ENCODE data around the gene CTTNBP2.

Gene CTTNBP2

GRCh38 chr7:117835016-117835664 lies 38.1 kb downstream of the CTTNBP2 start:
- CTCF ChIA-PET = no interaction called here
- POLR2A ChIA-PET = no interaction called here

GRCh38 chr7:117830422-117830954 lies 42.8 kb downstream of the CTTNBP2 start:
- ChIA-PET POLR2A (no interaction called here), CTCF (interaction anchor here (1.1 to 1.3 kb wide), 2 partner anchors 8 to 21 kb away, joined by 3 to 4 read pairs; no protein-coding TSS in a partner anchor)
- no peak for DNase-seq (ENCODE audit: extremely low spot score)

More at GRCh38 chr7:117835016-117835664, 38.1 kb downstream of the CTTNBP2 start:
- DNase-seq (ENCODE audit: extremely low spot score) = no peak
- TF ChIP-seq CTCF (IDR thresholded peaks at IDR 0.05; ENCODE audit: control extremely low read depth, extremely low read depth, low read depth, missing control alignments) = no peak

GRCh38 chr7:117829450-117830117 lies 43.7 kb downstream of the CTTNBP2 start:
- POLR2A ChIA-PET = no interaction called here
- DNase-seq (ENCODE audit: extremely low spot score) = no peak
- CTCF ChIA-PET = interaction anchor here (1.1 to 2.1 kb wide), 6 partner anchors 9 to 78 kb away, joined by 3 to 7 read pairs (median 4); no protein-coding TSS in a partner anchor
- no peak for TF ChIP-seq CTCF (IDR thresholded peaks at IDR 0.05; ENCODE audit: control extremely low read depth, extremely low read depth, low read depth, missing control alignments)

More at GRCh38 chr7:117830422-117830954, 42.8 kb downstream of the CTTNBP2 start:
- TF ChIP-seq CTCF (IDR thresholded peaks at IDR 0.05; ENCODE audit: control extremely low read depth, extremely low read depth, low read depth, missing control alignments) = no peak

GRCh38 chr7:117828825-117829224 lies 44.4 kb downstream of the CTTNBP2 start:
- no peak for DNase-seq (ENCODE audit: extremely low spot score)
- no peak for TF ChIP-seq CTCF (IDR thresholded peaks at IDR 0.05; ENCODE audit: control extremely low read depth, extremely low read depth, low read depth, missing control alignments)
- ChIA-PET CTCF (interaction anchor here (1.5 to 2.1 kb wide), 4 partner anchors 13 to 77 kb away, joined by 3 to 7 read pairs (median 4); no protein-coding TSS in a partner anchor), POLR2A (no interaction called here)

GRCh38 chr7:117827862-117828261 lies 45.4 kb downstream of the CTTNBP2 start:
- POLR2A ChIA-PET = no interaction called here
- CTCF ChIA-PET = interaction anchor here (1.7 kb wide), 1 partner anchor 76 kb away, joined by 4 read pairs; no protein-coding TSS in a partner anchor
- no peak for DNase-seq (ENCODE audit: extremely low spot score)
- no peak for TF ChIP-seq CTCF (IDR thresholded peaks at IDR 0.05; ENCODE audit: control extremely low read depth, extremely low read depth, low read depth, missing control alignments)

- POLR2A ChIA-PET = no interaction called here
- DNase-seq (ENCODE audit: extremely low spot score) = no peak
Measured at GRCh38 chr7:117825132-117825531, 48.1 kb downstream of the CTTNBP2 start.

More at GRCh38 chr7:117825132-117825531, 48.1 kb downstream of the CTTNBP2 start:
- CTCF ChIA-PET = no interaction called here
- TF ChIP-seq CTCF (IDR thresholded peaks at IDR 0.05; ENCODE audit: control extremely low read depth, extremely low read depth, low read depth, missing control alignments) = no peak
